Activated CD8-positive, alpha-beta T cell treated with anti-CD3 and anti-CD28 coated beads for 36 hours (primary cell): ENCODE results near the gene OR4K2. TPM values are rescaled to one million over a fixed set of nuclear protein-coding genes. Genes with fewer than 3 reads are reported as not detected.

ENCODE experiments used
- ATAC-seq: fragments of 200-7000 bp; cut with Tn5 transposase; one replicate; pipeline ENCODE4 v1.10.0; 2021; ENCODE audit warnings: mild to moderate bottlenecking, moderate library complexity
- CTCF ChIA-PET: fragments of 350-600 bp; sonication (Branson Sonifier 250); formaldehyde crosslinking; loops from one replicate; lab custom pipeline; 2021; ENCODE audit warnings: antibody characterized with exemption; lab: Charles Lee
- POLR2A ChIA-PET: fragments of 350-600 bp; sonication (Branson Sonifier 250); formaldehyde crosslinking; loops from one replicate; lab custom pipeline; 2021; ENCODE audit warnings: antibody characterized with exemption; lab: Charles Lee
- DNase-seq: peaks from one replicate; pipeline ENCODE4 v3.0.0-alpha.2; 2020
- H3K27ac Mint-ChIP-seq: one replicate; pipeline ENCODE4 v1.8.0; 2021; ENCODE audit warnings: mild to moderate bottlenecking, mixed read lengths
- H3K27me3 Mint-ChIP-seq: one replicate; pipeline ENCODE4 v1.8.0; 2021; ENCODE audit warnings: mixed read lengths
- H3K36me3 Mint-ChIP-seq: one replicate; pipeline ENCODE4 v1.8.0; 2021; ENCODE audit warnings: low read depth, mixed read lengths
- H3K4me1 Mint-ChIP-seq: one replicate; pipeline ENCODE4 v1.8.0; 2021; ENCODE audit warnings: low read depth, mixed read lengths
- H3K4me3 Mint-ChIP-seq: one replicate; pipeline ENCODE4 v1.8.0; 2021; ENCODE audit warnings: mild to moderate bottlenecking, moderate library complexity, mixed read lengths
- H3K9me3 Mint-ChIP-seq: one replicate; pipeline ENCODE4 v1.8.0; 2021; ENCODE audit warnings: mixed read lengths
- CTCF ChIP-seq: fragments of 200-600 bp; IDR thresholded peaks from one replicate; pipeline ENCODE4 v1.8.0; 2022; ENCODE audit warnings: antibody characterized with exemption, mild to moderate bottlenecking
- intact Hi-C: fragments of 100-400 bp; cut with micrococcal nuclease; formaldehyde crosslinking; loops from one replicate; pipeline ENCODE4 v1.10.0; 2022
- total RNA-seq, 2 experiments: library from RNA; stranded (reverse); gene quantifications; one replicate each; pipeline ENCODE4 v1.2.3, GENCODE V29; 2021

The OR4K2 gene
- total RNA-seq, 2 experiments from 2014 or later = not detected

GRCh38 chr14:19906665-19907064 is 31.7 kb downstream of the OR4K2 start:
- intact Hi-C loops = no loop called here
- H3K9me3 Mint-ChIP-seq = peaks cover 1% of the 10 kb centered on the region
- TF ChIP-seq CTCF = no peak
- H3K4me1 Mint-ChIP-seq = no peaks in the 10 kb centered on the region
- POLR2A ChIA-PET = interaction anchor here (0.6 kb wide), 1 partner anchor 8 kb away, joined by 4 read pairs; no protein-coding TSS in a partner anchor
- no peak overlapping the region for H3K27ac Mint-ChIP-seq
- ATAC-seq (no peak), DNase-seq (no peak)
- H3K36me3 Mint-ChIP-seq = no peaks in the 10 kb centered on the region
- no peaks in the 10 kb centered on the region for H3K27me3 Mint-ChIP-seq
- CTCF ChIA-PET = no interaction called here
- H3K4me3 Mint-ChIP-seq = no peak overlapping the region

GRCh38 chr14:19911114-19911513 is 36.2 kb downstream of the OR4K2 start:
- no peak for ATAC-seq
- Mint-ChIP-seq H3K4me3 (no peak overlapping the region), H3K27me3 (no peaks in the 10 kb centered on the region), H3K4me1 (no peaks in the 10 kb centered on the region), H3K9me3 (peaks cover 6% of the 10 kb centered on the region), H3K36me3 (no peaks in the 10 kb centered on the region), H3K27ac (no peak overlapping the region)
- DNase-seq = no peak
- no peak for TF ChIP-seq CTCF
- ChIA-PET CTCF (no interaction called here), POLR2A (no interaction called here)
- intact Hi-C loops = no loop called here

GRCh38 chr14:19917243-19917642 is 42.3 kb downstream of the OR4K2 start:
- Mint-ChIP-seq H3K27me3 (no peaks in the 10 kb centered on the region), H3K4me3 (no peak overlapping the region), H3K9me3 (peaks cover 3% of the 10 kb centered on the region), H3K4me1 (no peaks in the 10 kb centered on the region), H3K36me3 (no peaks in the 10 kb centered on the region), H3K27ac (no peak overlapping the region)
- no peak for ATAC-seq
- DNase-seq = no peak
- ChIA-PET CTCF (no interaction called here), POLR2A (no interaction called here)
- intact Hi-C loops = no loop called here
- TF ChIP-seq CTCF = no peak

DNA sequence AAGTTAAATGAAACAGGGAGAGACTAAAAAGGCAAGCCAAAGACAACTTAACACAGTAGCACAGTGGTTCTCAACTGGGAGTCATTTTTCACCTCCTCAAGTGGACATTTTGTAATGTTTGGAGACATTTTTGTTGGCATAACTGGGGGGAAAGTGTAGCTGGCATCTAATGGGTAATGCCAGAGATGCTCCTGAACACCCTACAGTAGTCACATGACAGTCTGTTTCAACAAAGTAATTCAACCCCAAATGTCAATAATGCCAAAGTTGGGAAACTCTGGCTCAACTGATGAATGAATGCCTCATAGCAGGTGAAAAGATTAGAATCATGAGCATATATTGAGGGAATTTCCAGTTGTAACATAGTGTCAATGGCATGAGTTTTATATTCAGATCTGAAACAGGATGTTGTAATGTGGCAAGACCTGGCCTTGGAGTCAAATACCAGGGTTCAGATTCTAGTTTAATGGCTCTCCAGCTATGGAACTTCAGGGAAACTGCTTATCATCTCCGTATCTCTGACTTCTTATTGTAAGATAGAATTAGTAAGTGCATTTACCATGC is 43.1 kb downstream of the OR4K2 start:
- ChIA-PET POLR2A (no interaction called here), CTCF (no interaction called here)
- ATAC-seq (no peak), DNase-seq (no peak)
- Mint-ChIP-seq H3K4me1 (no peaks in the 10 kb centered on the region), H3K9me3 (peaks cover 2% of the 10 kb centered on the region), H3K27ac (no peak overlapping the region), H3K4me3 (no peak overlapping the region), H3K27me3 (no peaks in the 10 kb centered on the region), H3K36me3 (no peaks in the 10 kb centered on the region)
- intact Hi-C loops = no loop called here
- no peak for TF ChIP-seq CTCF

GRCh38 chr14:19918553-19919264 is 43.8 kb downstream of the OR4K2 start:
- ChIA-PET CTCF (no interaction called here), POLR2A (no interaction called here)
- ATAC-seq = no peak
- H3K27ac Mint-ChIP-seq = no peak overlapping the region
- H3K36me3 Mint-ChIP-seq = no peaks in the 10 kb centered on the region
- H3K27me3 Mint-ChIP-seq = no peaks in the 10 kb centered on the region
- H3K4me1 Mint-ChIP-seq = no peaks in the 10 kb centered on the region
- no peaks in the 10 kb centered on the region for H3K9me3 Mint-ChIP-seq
- no peak overlapping the region for H3K4me3 Mint-ChIP-seq
- DNase-seq = no peak
- intact Hi-C loops = no loop called here
- no peak for TF ChIP-seq CTCF
